H1 (cell line): ENCODE data around the gene HMCN2. TPM values are rescaled to one million over a fixed set of nuclear protein-coding genes. Genes with fewer than 3 reads are reported as not detected.

ENCODE experiments used
- CTCF ChIA-PET: fragments of 300-600 bp; sonication (Branson Sonifier 250); formaldehyde crosslinking; loops from one replicate; lab custom pipeline; 2021; ENCODE audit not compliant: partially characterized antibody; lab: Charles Lee
- POLR2A ChIA-PET: fragments of 300-600 bp; sonication (Branson Sonifier 250); formaldehyde crosslinking; loops from one replicate; lab custom pipeline; 2021; ENCODE audit warnings: inconsistent platforms; ENCODE audit not compliant: partially characterized antibody; lab: Charles Lee
- DNase-seq, 2 experiments: peaks; one replicate each; pipeline versions ENCODE4 v3.0.0 to v3.0.0-alpha.2; 2010 to 2022; ENCODE audit warnings: low spot score in 2 of 2, low read depth in 1 of 2, mixed read lengths in 1 of 2
- FAIRE-seq: peaks from 2 replicates; lab custom pipeline; 2011; peaks lifted over from hg19 to GRCh38; lab: Jason Lieb, UNC
- H2AFZ ChIP-seq: 2 replicates; pipeline ENCODE4 v1.8.1; 2012; ENCODE audit warnings: low read length, inconsistent platforms
- H2AK5ac ChIP-seq: 2 replicates; pipeline ENCODE4 v1.6.1; 2013; ENCODE audit warnings: low read depth, low read length
- H2BK120ac ChIP-seq: replicated peaks from 2 replicates; pipeline ENCODE3; 2013; ENCODE audit warnings: low read depth, low read length, inconsistent platforms
- H2BK12ac ChIP-seq: 2 replicates; pipeline ENCODE4 v1.6.1; 2013; ENCODE audit warnings: low read depth, low read length
- H2BK15ac ChIP-seq: 2 replicates; pipeline ENCODE4 v1.6.1; 2013; ENCODE audit warnings: low read length
- H2BK20ac ChIP-seq: 2 replicates; pipeline ENCODE4 v1.6.1; 2013; ENCODE audit warnings: low read length
- H2BK5ac ChIP-seq: 2 replicates; pipeline ENCODE4 v1.6.1; 2013; ENCODE audit warnings: low read depth, low read length
- H3K14ac ChIP-seq: 2 replicates; pipeline ENCODE4 v1.6.1; 2013; ENCODE audit warnings: inconsistent platforms; ENCODE audit not compliant: insufficient read length
- H3K18ac ChIP-seq: 2 replicates; pipeline ENCODE4 v1.6.1; 2013; ENCODE audit warnings: low read length; ENCODE audit errors: extremely low read depth
- H3K23ac ChIP-seq: 2 replicates; pipeline ENCODE4 v1.6.1; 2013; ENCODE audit warnings: inconsistent platforms; ENCODE audit not compliant: insufficient read length
- H3K23me2 ChIP-seq: 2 replicates; pipeline ENCODE4 v1.6.1; 2013; ENCODE audit warnings: low read depth, low read length
- H3K27ac ChIP-seq: 2 replicates; pipeline ENCODE4 v1.6.1; 2011; ENCODE audit warnings: low read depth, low read length, inconsistent platforms
- H3K27me3 ChIP-seq, 4 experiments: replicated peaks in 1 of 4; 1 replicate in 1 of 4; 2 replicates in 3 of 4; pipeline versions ENCODE4 v1.6.1 to v1.8.1; 2011 to 2013; ENCODE audit warnings: low read length in 3 of 4, mild to moderate bottlenecking in 3 of 4, inconsistent platforms in 2 of 4, mixed read lengths in 2 of 4, moderate library complexity in 1 of 4; ENCODE audit not compliant: control insufficient read depth in 3 of 4, insufficient read depth in 3 of 4; ENCODE audit errors: extremely low read depth in 1 of 4
- H3K36me3 ChIP-seq, 4 experiments: 2 replicates each; pipeline versions ENCODE4 v1.6.1 to v1.8.1; 2011 to 2013; ENCODE audit warnings: mild to moderate bottlenecking in 4 of 4, low read length in 3 of 4, moderate library complexity in 2 of 4, control low read depth in 1 of 4, inconsistent platforms in 1 of 4; ENCODE audit not compliant: insufficient read depth in 4 of 4, control insufficient read depth in 2 of 4
- H3K4ac ChIP-seq: replicated peaks from 2 replicates; pipeline ENCODE3; 2013; ENCODE audit warnings: low read length, low read depth, mixed read lengths, inconsistent platforms; ENCODE audit not compliant: insufficient read length
- H3K4me1 ChIP-seq, 4 experiments: replicated peaks in 1 of 4; 1 replicate in 1 of 4; 2 replicates in 3 of 4; pipeline versions ENCODE4 v1.6.1 to v1.8.1; 2011 to 2013; ENCODE audit warnings: low read length in 3 of 4, inconsistent platforms in 2 of 4, mixed read lengths in 1 of 4; ENCODE audit not compliant: insufficient read depth in 4 of 4, control insufficient read depth in 3 of 4
- H3K4me2 ChIP-seq, 2 experiments: 2 replicates each; pipeline versions ENCODE4 v1.6.1 to v1.8.1; 2011 to 2013; ENCODE audit warnings: low read depth in 2 of 2, low read length in 2 of 2, control low read depth in 1 of 2, inconsistent platforms in 1 of 2, mild to moderate bottlenecking in 1 of 2; ENCODE audit not compliant: insufficient read depth in 1 of 2
- H3K4me3 ChIP-seq, 4 experiments: fragments of 200-600, 300-600 bp in 1 of 4; sonication (generic), shearing (Covaris generic), sonication (Bioruptor Twin) in 1 of 4; 2 replicates each; pipeline versions ENCODE4 v1.5.1 to v1.8.1; 2011 to 2016; ENCODE audit warnings: low read length in 4 of 4, low read depth in 3 of 4, control low read depth in 2 of 4, inconsistent platforms in 2 of 4, mild to moderate bottlenecking in 2 of 4, mixed read lengths in 1 of 4, moderate library complexity in 1 of 4; ENCODE audit not compliant: insufficient read depth in 2 of 4; ENCODE audit errors: extremely low read depth in 1 of 4
- H3K56ac ChIP-seq: replicated peaks from 2 replicates; pipeline ENCODE3; 2013; ENCODE audit warnings: low read depth, mild to moderate bottlenecking, mixed read lengths, low read length, inconsistent platforms; ENCODE audit not compliant: insufficient read length
- H3K79me1 ChIP-seq: 2 replicates; pipeline ENCODE4 v1.6.1; 2013; ENCODE audit warnings: low read depth, low read length, control low read depth
- H3K79me2 ChIP-seq, 2 experiments: 2 replicates each; pipeline versions ENCODE4 v1.6.1 to v1.8.1; 2012 to 2013; ENCODE audit warnings: low read length in 2 of 2, mild to moderate bottlenecking in 2 of 2, inconsistent platforms in 1 of 2; ENCODE audit not compliant: insufficient read depth in 2 of 2, control insufficient read depth in 1 of 2
- H3K9ac ChIP-seq, 4 experiments: replicated peaks in 1 of 4; 1 replicate in 1 of 4; 2 replicates in 3 of 4; pipeline versions ENCODE4 v1.6.1 to v1.8.1; 2011 to 2013; ENCODE audit warnings: low read depth in 3 of 4, low read length in 3 of 4, control low read depth in 2 of 4, mild to moderate bottlenecking in 2 of 4, moderate library complexity in 2 of 4, inconsistent platforms in 1 of 4; ENCODE audit errors: extremely low read depth in 1 of 4
- H3K9me3 ChIP-seq, 2 experiments: 2 replicates each; pipeline versions ENCODE4 v1.6.1 to v1.8.1; 2012 to 2013; ENCODE audit warnings: mild to moderate bottlenecking in 2 of 2, moderate library complexity in 2 of 2, control low read depth in 1 of 2, inconsistent platforms in 1 of 2, low read depth in 1 of 2, low read length in 1 of 2, mixed read lengths in 1 of 2; ENCODE audit not compliant: insufficient read depth in 2 of 2
- H4K20me1 ChIP-seq, 2 experiments: replicated peaks in 1 of 2; 2 replicates each; pipeline versions ENCODE3 to v1.8.1; 2011 to 2013; ENCODE audit warnings: inconsistent platforms in 2 of 2, low read length in 2 of 2, mild to moderate bottlenecking in 1 of 2; ENCODE audit not compliant: insufficient read depth in 2 of 2, control insufficient read depth in 1 of 2
- H4K5ac ChIP-seq: 2 replicates; pipeline ENCODE4 v1.6.1; 2013; ENCODE audit warnings: low read length, low read depth, mixed read lengths, inconsistent platforms; ENCODE audit not compliant: insufficient read length
- H4K8ac ChIP-seq: 2 replicates; pipeline ENCODE4 v1.8.0; 2013; ENCODE audit warnings: mild to moderate bottlenecking, moderate library complexity, low read length, inconsistent platforms; ENCODE audit not compliant: insufficient read depth; ENCODE audit errors: extremely low read depth
- H4K91ac ChIP-seq: replicated peaks from 2 replicates; pipeline ENCODE3; 2013; ENCODE audit warnings: low read length, mixed read lengths, inconsistent platforms; ENCODE audit not compliant: insufficient read length
- CREB1 ChIP-seq: IDR thresholded peaks from 2 replicates; pipeline ENCODE4 v1.6.1; 2012; ENCODE audit warnings: inconsistent platforms
- EP300 ChIP-seq, 2 experiments: IDR thresholded peaks; 1 replicate in 1 of 2; 2 replicates in 1 of 2; pipeline ENCODE4 v1.6.1; 2011 to 2012; ENCODE audit warnings: low read depth in 2 of 2, low read length in 2 of 2, mild to moderate bottlenecking in 2 of 2, borderline replicate concordance in 1 of 2, inconsistent platforms in 1 of 2, moderate library complexity in 1 of 2
- HDAC2 ChIP-seq, 2 experiments: fragments of 300-600 bp in 1 of 2; sonication (generic) in 1 of 2; IDR thresholded peaks; 2 replicates each; pipeline ENCODE4 v1.6.1; 2011 to 2012; ENCODE audit warnings: low read depth in 2 of 2, low read length in 2 of 2, mild to moderate bottlenecking in 2 of 2, moderate library complexity in 2 of 2, borderline replicate concordance in 1 of 2, inconsistent platforms in 1 of 2
- KDM1A ChIP-seq: fragments of 200-600, 300-600 bp; sonication (generic); IDR thresholded peaks from 2 replicates; pipeline ENCODE4 v1.7.1; 2016; ENCODE audit warnings: mild to moderate bottlenecking, low read length, borderline replicate concordance
- POLR2A ChIP-seq, 2 experiments: IDR thresholded peaks; 1 replicate in 1 of 2; 2 replicates in 1 of 2; pipeline ENCODE4 v1.6.1; 2011; ENCODE audit warnings: low read depth in 2 of 2, low read length in 2 of 2, mild to moderate bottlenecking in 2 of 2; ENCODE audit errors: control extremely low read depth in 1 of 2
- POLR2AphosphoS5 ChIP-seq: IDR thresholded peaks from 2 replicates; pipeline ENCODE4 v1.6.1; 2011; ENCODE audit warnings: low read depth, low read length
- SP2 ChIP-seq: IDR thresholded peaks from 2 replicates; pipeline ENCODE4 v1.6.1; 2012; ENCODE audit warnings: mild to moderate bottlenecking, low read length, inconsistent platforms
- WGBS, 2 experiments: shearing (Covaris generic) in 1 of 2; methylation state at CpG; one replicate each; pipeline versions ENCODE4 v1.1.6 to v1.1.7; 2013 to 2015; ENCODE audit warnings: low lambda C conversion rate in 2 of 2, mixed read lengths in 2 of 2, inconsistent platforms in 1 of 2, low coverage in 1 of 2, missing lambda C conversion rate in 1 of 2; ENCODE audit not compliant: insufficient replicate concordance in 2 of 2, insufficient coverage in 1 of 2, insufficient read length in 1 of 2; ENCODE audit errors: extremely low coverage in 1 of 2, missing lambda C conversion rate in 1 of 2; 5-methylcytosine and 5-hydroxymethylcytosine counted together
- polyA plus RNA-seq, 7 experiments: library from polyadenylated mRNA; depleted of rRNA in 3 of 7; stranded (reverse) in 5 of 7; unstranded in 2 of 7; fragments of >200 nt in 5 of 7; fragments of 200-250 nt in 2 of 7; gene quantifications; 1 replicate in 5 of 7; 2 replicates in 1 of 7; 4 replicates in 1 of 7; pipeline versions ENCODE4 v1.2.1 to v1.2.3, GENCODE V29; 2011 to 2013; ENCODE audit warnings: missing spikeins in 2 of 7, mixed read lengths in 2 of 7
- total RNA-seq: library from RNA; stranded (reverse); fragmentation: NEBNext Ultra II Directional; extraction: Animal tissue kit (Norgen Biotek cat#: 25700); gene quantifications from 2 replicates; pipeline ENCODE4 v1.2.1, GENCODE V29; 2021

The HMCN2 gene
- total and polyA plus RNA-seq, 2 of the 8 experiments (the other 6 are each of a cell fraction or from before 2014, with no cell fraction given) = 5.0 to 9.1 TPM

- WGBS, 2 experiments = 85% methylated on average over 2 of the region's 2 CpGs; no CpG with 5 or more reads in 1 of the 2 experiments
- Histone ChIP-seq H2BK12ac (no peak overlapping the region), H2AK5ac (no peak overlapping the region), H3K27me3 (no peaks in the 10 kb centered on the region), H3K23ac (no peak overlapping the region), H2BK120ac (no peak overlapping the region), H4K8ac (no peak overlapping the region)
- TF ChIP-seq SP2 = no peak
- TF ChIP-seq KDM1A = no peak
- no peak for TF ChIP-seq HDAC2 (IDR thresholded peaks at IDR 0.05; ENCODE audit: borderline replicate concordance in 1 of 2, low read depth in 2 of 2, low read length in 2 of 2)
- no peak for TF ChIP-seq POLR2A (IDR thresholded peaks at IDR 0.05; ENCODE audit: control extremely low read depth in 1 of 2, low read depth in 2 of 2, low read length in 2 of 2)
- TF ChIP-seq POLR2AphosphoS5 = no peak
- TF ChIP-seq CREB1 = no peak
- no peak for TF ChIP-seq EP300 (IDR thresholded peaks at IDR 0.05; ENCODE audit: borderline replicate concordance in 1 of 2, low read depth in 2 of 2, low read length in 2 of 2)
- TF ChIP-seq, all 59 proteins: peak for 0
- Histone ChIP-seq H2BK15ac (no peak overlapping the region), H3K4me2 (no peak overlapping the region), H3K4ac (no peak overlapping the region), H3K56ac (no peak overlapping the region), H2AFZ (no peak overlapping the region), H2BK20ac (no peak overlapping the region), H3K79me2 (no peaks in the 10 kb centered on the region), H3K36me3 (no peaks in the 10 kb centered on the region), H3K9ac (no peak overlapping the region), H3K18ac (no peak overlapping the region), H3K14ac (no peak overlapping the region), H3K9me3 (peaks cover 7 to 9% of the 10 kb centered on the region in 2 experiments), H4K91ac (no peak overlapping the region), H3K27ac (no peak overlapping the region), H3K4me3 (no peak overlapping the region), H4K20me1 (no peaks in the 10 kb centered on the region), H3K4me1 (no peaks in the 10 kb centered on the region; a peak in 1 of 7 replicates), H3K23me2 (no peaks in the 10 kb centered on the region), H3K79me1 (no peaks in the 10 kb centered on the region), H4K5ac (no peak overlapping the region), H2BK5ac (no peak overlapping the region)
- POLR2A ChIA-PET = no interaction called here
- CTCF ChIA-PET = interaction anchor here (0.7 to 3.2 kb wide), 3 partner anchors 12 to 67 kb away, joined by 3 to 36 read pairs (median 3); no protein-coding TSS in a partner anchor
- FAIRE-seq = no peak
- no peak for DNase-seq
These were observed 8.9 kb upstream of the HMCN2 start for GRCh38 chr9:130256644-130257043.
